HG02981 (cell line): ENCODE data around the gene SND1.

ENCODE experiments used
- ATAC-seq: cut with Tn5 transposase; IDR thresholded peaks from one replicate; pipeline ENCODE4 v1.9.1; 2021; ENCODE audit warnings: mild to moderate bottlenecking, moderate library complexity; ENCODE audit not compliant: unreplicated experiment

The SND1 gene

GRCh38 chr7:127651556-127652332 is at the start of gene SND1:
SND1 (plus strand) TSS chr7:127652194; CDS start chr7:127652374, 180 bp downstream.
- peak; percentile 91 for ATAC-seq

GRCh38 chr7:127608446-127608845 is 43.5 kb upstream of the SND1 start:
- no peak for ATAC-seq

- no peak for ATAC-seq
Observed at GRCh38 chr7:127609297-127609696, 42.7 kb upstream of the SND1 start.

GRCh38 chr7:127612263-127612662 is 39.7 kb upstream of the SND1 start:
- no peak for ATAC-seq

GRCh38 chr7:127616724-127617123 is 35.3 kb upstream of the SND1 start:
- no peak for ATAC-seq

GRCh38 chr7:127618042-127618441 is 34.0 kb upstream of the SND1 start, which contains the start of gene PAX4:
PAX4 (minus strand) TSS chr7:127618142; CDS start chr7:127615928, 2,214 bp downstream.
- no peak for ATAC-seq

GRCh38 chr7:127618775-127619174 is 33.2 kb upstream of the SND1 start:
- no peak for ATAC-seq

GRCh38 chr7:127619681-127620405 is 32.2 kb upstream of the SND1 start:
- ATAC-seq, result no peak

GRCh38 chr7:127620406-127621233 is 31.4 kb upstream of the SND1 start:
- ATAC-seq, result no peak

GRCh38 chr7:127625331-127625730 is 26.7 kb upstream of the SND1 start:
- ATAC-seq, result no peak

GRCh38 chr7:127628445-127628844 is 23.5 kb upstream of the SND1 start:
- no peak for ATAC-seq

- ATAC-seq, result peak; percentile 68
Observed at GRCh38 chr7:127629268-127629854, 22.6 kb upstream of the SND1 start.

GRCh38 chr7:127632276-127632910 is 19.6 kb upstream of the SND1 start:
- no peak for ATAC-seq

- no peak for ATAC-seq
Observed at GRCh38 chr7:127635659-127636285, 16.2 kb upstream of the SND1 start.

GRCh38 chr7:127638197-127638596 is 13.8 kb upstream of the SND1 start:
- no peak for ATAC-seq

- no peak for ATAC-seq
Observed at GRCh38 chr7:127644484-127644883, 7.5 kb upstream of the SND1 start.

- ATAC-seq, result no peak
Observed at GRCh38 chr7:127647636-127648035, 4.4 kb upstream of the SND1 start.

GRCh38 chr7:127648986-127649385 is 3.0 kb upstream of the SND1 start:
- ATAC-seq, result no peak

- no peak for ATAC-seq
Observed at GRCh38 chr7:127650847-127651555, 993 bp upstream of the SND1 start.
